ENCODE data around the gene SLC25A14. TPM values are rescaled to one million over a fixed set of nuclear protein-coding genes. Genes with fewer than 3 reads are reported as not detected.

SLC25A14 gene
- polyA plus RNA-seq, 4 donors = 20.7 to 27.0 (median 21.4) TPM

DNA sequence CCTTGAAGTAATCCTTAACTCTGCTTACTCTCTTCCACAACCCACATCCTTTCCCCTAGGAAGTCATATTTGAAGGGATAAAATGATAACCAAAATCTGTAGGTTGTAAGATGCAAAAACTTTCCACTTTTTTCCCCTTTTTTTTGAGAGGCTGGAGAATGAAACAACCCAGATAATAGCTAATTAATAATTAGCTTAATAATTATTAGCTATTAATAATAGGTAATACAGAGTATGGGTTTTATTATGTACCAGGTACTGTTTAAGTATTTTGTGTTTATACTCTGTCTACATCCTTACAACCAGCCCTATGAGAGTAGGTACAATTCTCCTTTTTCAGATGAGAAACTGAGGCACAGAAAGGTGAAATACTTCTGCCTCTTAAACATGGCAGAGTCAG is 36.4 kb downstream of the SLC25A14 start:
- DNase-seq (ENCODE audit: low read depth in 4 of 4, low spot score in 3 of 4) = no peak

DNA sequence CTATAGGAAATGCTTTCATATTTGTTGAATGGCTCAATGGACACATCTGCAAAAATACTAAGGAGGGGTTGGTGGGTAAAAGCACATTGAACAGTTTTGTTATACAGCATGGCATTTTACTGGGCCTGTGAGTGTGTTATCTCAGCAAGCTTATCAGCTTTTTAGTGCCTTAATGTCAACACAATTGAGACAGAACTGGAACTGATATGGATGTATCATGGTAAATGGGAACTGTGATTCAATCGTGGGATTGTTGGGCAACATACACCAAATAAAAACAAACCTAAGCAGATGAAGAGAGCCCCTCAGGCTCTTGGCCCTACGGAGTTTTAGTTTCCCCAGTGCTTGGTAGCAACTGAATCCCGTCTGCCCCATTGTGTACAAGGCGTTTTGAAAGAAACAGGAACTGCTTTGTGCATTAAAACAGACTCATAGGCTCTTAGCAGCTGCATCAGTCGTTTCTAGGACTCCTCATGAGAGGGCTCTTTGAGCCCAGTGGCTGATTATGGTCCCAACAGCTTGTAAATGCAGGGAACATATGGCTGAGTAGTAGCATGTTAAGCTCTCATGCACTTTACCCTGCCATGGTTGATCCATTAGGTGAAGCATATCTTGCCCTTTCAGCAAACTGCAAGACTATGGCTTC is 38.4 kb downstream of the SLC25A14 start:
- DNase-seq (ENCODE audit: low read depth in 4 of 4, low spot score in 3 of 4) = no peak

DNA sequence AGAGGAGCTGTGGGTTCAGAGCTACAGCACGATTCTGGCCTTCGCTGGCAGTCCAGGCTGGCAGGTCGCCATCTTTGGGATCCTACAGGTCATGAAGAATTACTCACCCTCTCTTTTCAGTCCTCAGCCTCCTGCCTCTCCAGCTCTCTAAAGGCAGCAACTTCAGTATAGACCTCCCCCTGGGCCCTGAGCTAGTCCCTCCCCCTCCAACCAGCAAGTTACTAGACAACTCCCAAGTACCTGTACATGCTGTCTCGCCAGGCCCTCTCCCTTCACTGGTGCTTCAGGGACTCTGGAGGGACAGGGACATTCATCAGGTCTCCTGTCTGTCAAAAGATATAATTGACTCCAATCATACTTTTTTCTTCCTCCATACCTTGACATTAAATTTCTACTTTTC is 45.8 kb downstream of the SLC25A14 start, which contains the start of gene GPR119:
Gene GPR119, minus strand, starts transcription at position 155 of the 400 bp plus-strand sequence. CDS start 227 bp downstream, outside the sequence.
- DNase-seq (ENCODE audit: low read depth in 4 of 4, low spot score in 3 of 4) = no peak

DNA sequence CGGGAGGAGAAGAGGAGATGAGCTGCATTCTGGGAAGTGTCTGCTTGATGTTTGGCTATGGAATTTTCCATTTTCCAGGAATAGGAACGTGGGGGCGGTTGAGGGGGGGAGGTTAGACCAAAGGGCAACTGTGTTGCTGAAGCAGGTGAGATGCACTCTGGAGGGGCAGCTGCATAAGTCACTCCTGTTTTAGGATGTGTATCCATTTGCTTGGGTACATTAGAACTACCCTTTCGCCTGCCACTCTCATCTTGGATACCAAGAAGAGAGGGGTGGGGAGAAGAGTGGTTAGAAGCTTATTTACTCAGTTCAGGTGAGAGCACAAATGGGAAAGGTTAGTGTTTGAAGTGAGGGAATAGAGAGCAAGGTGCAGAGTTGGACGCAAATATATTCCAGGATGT is 46.7 kb downstream of the SLC25A14 start:
- DNase-seq (ENCODE audit: low read depth in 4 of 4, low spot score in 3 of 4) = no peak

DNA sequence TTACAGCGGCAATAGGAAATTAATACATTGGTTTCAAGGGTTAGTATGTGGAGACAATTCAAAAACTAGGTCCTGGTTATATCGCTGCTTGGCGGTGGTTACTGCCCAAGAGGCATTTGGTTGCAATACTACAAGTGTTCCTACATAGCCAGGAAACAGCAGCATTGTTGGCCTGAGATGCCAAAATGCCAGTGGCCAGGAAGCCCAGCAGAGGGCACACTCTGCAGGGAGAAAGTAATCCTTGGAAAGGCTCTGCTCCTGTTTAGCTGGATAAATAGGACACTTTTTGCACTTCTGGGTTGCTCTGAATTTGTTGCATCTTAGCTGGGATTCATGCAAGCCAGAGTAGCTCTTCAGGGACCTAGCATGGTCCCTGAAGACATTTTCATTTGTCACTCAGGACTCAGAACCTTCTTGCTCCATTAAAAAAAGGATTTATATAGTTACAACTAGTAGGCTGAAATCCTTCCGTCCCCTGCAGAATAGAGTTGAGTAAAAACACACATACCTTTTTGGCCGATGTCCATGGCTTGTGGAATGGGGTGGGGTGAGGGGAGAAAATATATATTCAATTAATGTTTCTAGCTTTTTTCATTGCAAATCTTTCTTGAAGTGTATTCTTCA is 53.8 kb downstream of the SLC25A14 start:
- DNase-seq (ENCODE audit: low read depth in 4 of 4, low spot score in 3 of 4) = peak in 3 of 4 donors; percentile 18 to 40 (median 20)

DNA sequence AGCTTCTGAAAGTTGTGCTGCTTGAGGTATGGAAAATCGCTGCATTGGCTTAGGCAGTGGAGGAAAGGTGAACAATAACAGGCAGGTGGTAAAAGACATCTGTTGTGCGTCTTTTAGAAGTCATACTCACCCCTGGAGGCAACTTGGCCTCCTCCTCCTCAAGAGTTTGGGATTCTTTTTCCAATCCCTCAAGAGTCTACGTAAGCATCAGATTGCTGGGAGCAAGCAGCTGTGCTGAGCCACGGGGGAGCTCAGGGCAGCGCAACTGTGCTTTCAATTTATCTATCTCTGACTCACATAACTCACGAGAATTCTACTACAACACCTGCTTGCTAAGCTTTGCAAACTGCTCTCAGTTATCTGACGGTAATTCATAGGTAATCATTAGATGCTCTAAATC is 55.6 kb downstream of the SLC25A14 start:
- DNase-seq (ENCODE audit: low read depth in 4 of 4, low spot score in 3 of 4) = no peak

DNA sequence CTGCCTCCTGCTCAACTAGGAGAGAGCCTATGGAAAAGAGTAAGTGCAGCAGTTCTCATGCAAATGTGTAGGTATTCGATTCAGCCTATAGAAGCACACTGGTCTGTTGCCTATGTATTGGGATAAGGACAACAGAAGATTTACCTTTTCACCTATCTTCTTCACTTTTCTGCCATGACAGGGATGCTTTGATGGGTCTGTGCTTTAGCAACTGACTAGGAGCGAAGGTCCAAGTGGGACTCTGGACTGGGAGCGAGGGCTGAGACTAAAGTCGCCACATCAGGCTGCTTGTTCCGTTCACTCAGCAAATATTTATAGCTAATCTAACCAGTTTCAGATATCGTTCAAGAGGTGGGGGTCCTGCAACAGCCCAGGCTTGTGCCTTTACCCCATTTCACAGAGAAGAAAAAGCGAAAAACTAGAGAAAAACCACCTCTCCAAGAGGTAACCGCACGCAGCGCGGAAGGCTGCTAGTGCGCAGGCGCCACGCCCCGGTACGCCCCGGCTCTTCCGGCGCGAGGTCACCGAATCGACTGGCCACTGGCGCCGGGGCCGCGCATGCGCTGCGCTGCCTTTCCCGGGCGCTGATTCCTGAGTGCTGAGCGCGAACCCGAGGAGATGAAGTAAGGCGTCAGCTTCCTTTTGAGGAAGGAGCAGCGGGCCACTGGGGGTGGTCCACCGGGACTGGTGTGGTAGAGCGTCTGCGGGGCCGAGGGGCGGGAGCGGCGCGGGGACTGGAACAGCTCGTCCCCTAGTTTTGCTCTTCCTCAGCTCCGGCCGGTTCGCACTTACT is 61.9 kb downstream of the SLC25A14 start, which contains the start of gene RBMX2:
Gene RBMX2, plus strand, starts transcription at position 573 of the 793 bp plus-strand sequence. Its CDS starts 46 bp downstream, at position 619.
- peak in 3 of 4 donors; percentile 38 to 51 (median 46) for DNase-seq (ENCODE audit: low read depth in 4 of 4, low spot score in 3 of 4)

DNA sequence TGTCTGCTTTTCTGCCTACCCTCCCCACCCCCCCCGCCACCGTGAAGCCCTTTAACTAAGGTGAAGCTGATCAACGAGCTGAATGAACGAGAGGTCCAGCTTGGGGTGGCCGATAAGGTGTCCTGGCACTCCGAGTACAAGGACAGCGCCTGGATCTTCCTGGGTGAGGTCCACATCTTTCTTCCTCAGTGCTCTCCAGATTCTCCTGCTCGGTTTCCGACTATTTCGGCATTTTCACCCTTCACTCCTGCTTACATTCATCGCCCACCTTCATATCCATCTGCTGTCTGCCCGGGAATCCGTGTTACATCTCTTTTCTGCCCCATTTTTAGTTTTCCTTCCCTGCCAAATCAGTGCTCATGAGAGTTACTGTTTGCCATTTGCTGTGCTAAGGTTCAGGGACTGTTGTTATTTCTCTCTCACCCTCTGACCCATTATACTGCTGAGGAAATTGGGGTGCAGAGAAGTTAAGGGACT is 62.5 kb downstream of the SLC25A14 start:
- DNase-seq (ENCODE audit: low read depth in 4 of 4, low spot score in 3 of 4) = no peak

DNA sequence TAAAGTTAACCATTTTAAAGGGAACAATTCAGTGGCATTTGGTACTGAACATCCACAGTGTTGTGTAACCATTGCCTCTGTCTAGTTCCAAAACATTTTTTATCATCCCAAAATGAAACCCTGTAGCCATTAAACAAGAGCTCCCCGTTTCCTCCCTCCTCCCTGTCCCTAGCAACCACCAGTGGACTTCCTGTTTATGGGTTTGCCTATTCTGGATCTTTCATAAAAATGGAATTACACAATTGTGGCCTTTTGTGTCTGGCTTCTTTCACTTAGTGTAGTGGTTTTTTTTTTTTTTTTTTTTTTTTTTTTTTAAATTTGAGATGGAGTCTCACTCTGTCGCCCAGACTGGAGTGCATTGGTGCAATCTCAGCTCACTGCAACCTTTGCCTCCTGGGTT is 73.7 kb downstream of the SLC25A14 start:
- DNase-seq (ENCODE audit: low read depth in 4 of 4, low spot score in 3 of 4) = no peak

DNA sequence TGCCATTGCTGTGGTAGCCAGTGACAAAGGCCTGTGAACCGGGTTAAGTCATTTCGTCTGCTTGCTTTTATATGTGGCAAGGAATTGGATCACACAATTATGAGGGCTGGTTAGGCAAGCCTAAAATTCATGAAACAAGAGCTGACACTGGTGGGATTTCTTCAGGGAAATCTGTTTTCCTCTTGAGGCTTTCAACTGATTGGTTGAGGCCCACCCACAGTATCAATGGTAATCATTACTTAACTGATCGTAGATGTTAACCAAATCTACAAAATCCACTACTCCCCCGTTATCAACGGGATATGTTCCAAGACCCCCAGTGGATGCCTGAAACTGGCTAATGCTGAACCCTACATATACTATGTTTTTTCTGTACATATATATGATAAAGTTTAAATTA is 75.1 kb downstream of the SLC25A14 start:
- no peak for DNase-seq (ENCODE audit: low read depth in 4 of 4, low spot score in 3 of 4)

DNA sequence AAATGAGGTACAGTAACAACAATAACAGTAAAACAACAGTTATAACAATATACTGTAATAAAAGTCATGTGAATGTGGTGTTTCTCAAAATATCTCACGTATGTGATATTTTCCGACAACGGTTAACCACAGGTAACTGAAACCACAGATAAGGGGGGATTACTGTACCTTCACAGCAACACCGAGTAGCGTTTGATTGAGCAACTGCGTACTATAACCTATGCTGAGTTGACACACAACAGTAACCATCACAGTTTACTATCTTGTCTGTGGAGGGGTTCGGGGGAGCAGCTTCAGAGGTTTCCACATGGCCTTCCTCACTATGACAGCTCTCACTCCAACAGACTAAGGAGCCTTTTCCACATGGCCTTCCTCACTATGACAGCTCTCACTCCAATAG is 75.5 kb downstream of the SLC25A14 start:
- no peak for DNase-seq (ENCODE audit: low read depth in 4 of 4, low spot score in 3 of 4)

DNA sequence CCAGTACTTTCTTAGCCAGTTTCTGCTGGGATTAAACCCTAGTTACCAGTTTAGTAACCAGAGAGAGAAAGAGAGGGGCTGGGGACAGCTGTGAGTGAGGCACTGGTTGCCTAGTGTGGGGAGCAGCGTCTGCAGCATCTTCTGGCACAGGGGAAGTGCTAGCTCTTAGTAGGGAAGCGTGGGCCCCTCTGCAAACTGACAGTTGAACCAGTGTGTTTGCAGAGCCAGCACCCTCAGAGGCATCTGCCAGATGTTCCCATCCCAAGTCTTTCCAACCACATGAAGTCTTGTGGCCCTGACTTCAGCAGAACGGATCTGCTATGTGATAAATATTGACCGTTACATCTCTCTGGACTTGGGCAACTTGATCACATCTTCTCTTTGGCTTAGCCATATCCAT is 77.1 kb downstream of the SLC25A14 start:
- no peak for DNase-seq (ENCODE audit: low read depth in 4 of 4, low spot score in 3 of 4)

DNA sequence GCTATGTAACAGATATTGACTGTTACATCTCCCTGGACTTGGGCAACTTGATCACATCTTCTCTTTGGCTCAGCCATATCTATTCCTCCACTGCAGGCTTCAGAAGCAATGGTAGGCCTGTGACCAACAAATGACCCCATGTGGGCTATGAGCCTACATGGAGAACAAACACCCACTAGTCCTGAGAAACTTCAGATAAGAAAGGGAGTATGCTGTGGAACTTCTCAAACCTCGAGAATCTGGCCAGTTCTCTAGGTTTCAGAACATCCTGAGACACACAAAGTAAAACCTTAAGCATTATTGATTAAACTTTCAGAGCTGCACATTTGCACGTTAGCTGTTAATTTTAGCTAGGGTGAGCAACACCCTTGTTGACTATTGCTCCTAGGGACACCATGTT is 78.3 kb downstream of the SLC25A14 start:
- no peak for DNase-seq (ENCODE audit: low read depth in 4 of 4, low spot score in 3 of 4)

DNA sequence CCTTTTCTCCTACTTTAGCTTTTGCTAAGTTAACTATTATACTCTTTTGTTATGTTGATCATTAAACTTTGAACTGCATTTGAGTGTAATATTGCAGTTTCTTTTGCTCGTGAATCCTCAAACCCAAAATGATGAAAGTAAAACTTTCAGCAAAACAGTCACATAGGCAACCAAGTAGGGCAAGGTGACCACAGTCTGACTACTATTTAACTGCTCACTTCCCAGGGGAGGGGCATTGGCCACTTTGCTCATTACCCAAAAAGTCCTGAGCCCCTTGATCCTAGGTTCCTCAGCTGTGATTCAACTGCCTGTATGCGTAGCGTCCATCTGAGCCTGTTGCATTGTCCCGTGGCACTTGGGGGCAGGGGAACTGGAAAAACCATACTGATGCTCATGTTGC is 79.0 kb downstream of the SLC25A14 start:
- no peak for DNase-seq (ENCODE audit: low read depth in 4 of 4, low spot score in 3 of 4)

DNA sequence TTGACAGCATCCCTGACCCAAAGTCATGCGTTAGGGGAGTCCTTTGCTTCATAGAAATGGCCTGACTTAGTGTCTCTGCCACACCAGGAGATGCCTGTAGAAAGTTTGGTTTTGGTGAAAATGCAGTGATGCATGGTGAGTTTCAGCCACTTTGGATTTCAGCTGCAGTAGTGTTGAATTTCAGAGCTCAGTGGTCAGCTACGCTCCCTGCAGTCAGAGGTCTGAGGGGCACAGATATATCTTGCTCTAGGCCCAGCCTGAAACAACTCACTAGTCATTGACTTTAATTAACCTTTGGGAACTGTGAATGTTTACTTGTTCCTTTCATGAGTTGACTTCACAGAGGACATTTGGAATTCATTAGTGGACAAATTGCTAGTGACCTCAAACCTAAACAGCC is 79.5 kb downstream of the SLC25A14 start:
- DNase-seq (ENCODE audit: low read depth in 4 of 4, low spot score in 3 of 4) = no peak

Other genes starting within 250 kb of the SLC25A14 start
- gene ELF4, start 229.4 kb upstream of the SLC25A14 start, polyA plus RNA-seq (ENCODE audit: insufficient read length in 4 of 4) = 10 to 100 TPM; 11.4 to 15.2 (median 13.2) TPM
- 10 to 100 TPM; 88.7 to 95.9 (median 92.2) TPM for gene AIFM1, start 174.1 kb upstream of the SLC25A14 start, polyA plus RNA-seq (ENCODE audit: insufficient read length in 4 of 4)
- under 1 TPM; 0.33 to 0.71 (median 0.48) TPM for gene RAB33A, start 168.0 kb upstream of the SLC25A14 start, polyA plus RNA-seq (ENCODE audit: insufficient read length in 4 of 4)
- gene ZNF280C, start 71.0 kb upstream of the SLC25A14 start, polyA plus RNA-seq (ENCODE audit: insufficient read length in 4 of 4) = 1 to 10 TPM; 5.6 to 8.1 (median 7.4) TPM
- gene GPR119, start 45.8 kb downstream of the SLC25A14 start, polyA plus RNA-seq (ENCODE audit: insufficient read length in 4 of 4) = not detected
- gene RBMX2, start 62.1 kb downstream of the SLC25A14 start, polyA plus RNA-seq (ENCODE audit: insufficient read length in 4 of 4) = 10 to 100 TPM; 28.1 to 31.7 (median 28.7) TPM